Panc1 (cell line): ENCODE data around the gene C1D. TPM values are rescaled to one million over a fixed set of nuclear protein-coding genes. Genes with fewer than 3 reads are reported as not detected.

ENCODE experiments used
- ATAC-seq: fragments of 200-7000 bp; cut with Tn5 transposase; 2 replicates; pipeline ENCODE4 v1.9.1; 2020; ENCODE audit warnings: mild to moderate bottlenecking, moderate library complexity
- BruUV-seq: library from RNA; stranded (reverse); fragments of 400-500 nt; replicated peaks from 2 replicates; lab custom pipeline; 2021; lab: Mats Ljungman, UMichigan
- CTCF ChIA-PET: fragments of 300-600 bp; sonication (Branson Sonifier 250); formaldehyde crosslinking; loops from one replicate; lab custom pipeline; 2022; ENCODE audit warnings: antibody characterized with exemption; lab: Charles Lee
- POLR2A ChIA-PET: fragments of 300-600 bp; sonication (Branson Sonifier 250); formaldehyde crosslinking; loops from one replicate; lab custom pipeline; 2022; ENCODE audit warnings: antibody characterized with exemption; lab: Charles Lee
- DNase-seq: peaks from one replicate; pipeline ENCODE4 v3.0.0-alpha.2; 2010; ENCODE audit warnings: low read depth, low spot score
- H3K27ac ChIP-seq: 2 replicates; pipeline ENCODE4 v1.5.1; 2011; ENCODE audit warnings: mild to moderate bottlenecking, low read length, inconsistent platforms
- H3K27me3 ChIP-seq: fragments of 200-500 bp; sonication (Bioruptor generic); 2 replicates; pipeline ENCODE4 v1.6.0; 2014; ENCODE audit warnings: low read length, inconsistent platforms; ENCODE audit not compliant: control insufficient read depth, insufficient read depth
- H3K36me3 ChIP-seq: fragments of 200-500 bp; sonication (Bioruptor generic); 2 replicates; pipeline ENCODE4 v1.5.1; 2014; ENCODE audit warnings: inconsistent platforms, mild to moderate bottlenecking, low read length, moderate library complexity; ENCODE audit not compliant: control insufficient read depth, insufficient read depth
- H3K4me1 ChIP-seq: 2 replicates; pipeline ENCODE4 v1.5.1; 2011; ENCODE audit warnings: inconsistent platforms, mild to moderate bottlenecking, low read length, moderate library complexity; ENCODE audit not compliant: control insufficient read depth, insufficient read depth
- H3K4me3 ChIP-seq, 2 experiments: 2 replicates each; pipeline ENCODE4 v1.5.1; 2011 to 2012; ENCODE audit warnings: low read depth in 2 of 2, low read length in 2 of 2, mild to moderate bottlenecking in 2 of 2, inconsistent platforms in 1 of 2, moderate library complexity in 1 of 2
- H3K9me3 ChIP-seq: fragments of 200-500 bp; sonication (Bioruptor generic); 2 replicates; pipeline ENCODE4 v1.5.1; 2014; ENCODE audit warnings: low read depth, mild to moderate bottlenecking, inconsistent platforms, low read length, moderate library complexity; ENCODE audit not compliant: control insufficient read depth, insufficient read depth
- POLR2AphosphoS5 ChIP-seq: IDR thresholded peaks from 2 replicates; pipeline ENCODE4 v1.6.1; 2012; ENCODE audit warnings: mild to moderate bottlenecking, low read depth, low read length, moderate library complexity
- REST ChIP-seq, 2 experiments: IDR thresholded peaks; 2 replicates each; pipeline ENCODE4 v1.6.1; 2011 to 2012; ENCODE audit warnings: low read depth in 2 of 2, control low read depth in 1 of 2, low read length in 1 of 2, mild to moderate bottlenecking in 1 of 2, moderate library complexity in 1 of 2; ENCODE audit not compliant: insufficient read depth in 1 of 2
- SIN3A ChIP-seq: IDR thresholded peaks from 2 replicates; pipeline ENCODE4 v1.6.1; 2012; ENCODE audit warnings: low read depth, mild to moderate bottlenecking, low read length, moderate library complexity, borderline replicate concordance; ENCODE audit not compliant: insufficient read depth
- TCF7L2 ChIP-seq: IDR thresholded peaks from 2 replicates; pipeline ENCODE4 v1.6.1; 2011; ENCODE audit warnings: mild to moderate bottlenecking, low read depth, low read length, inconsistent platforms
- in situ Hi-C: cut with HindIII; loops from 2 replicates; pipeline ENCODE4 v1.10.0; 2016; ENCODE audit warnings: low sequenced_read_pairs, low pct_unique_long_range_greater_than_20kb
- intact Hi-C: fragments of 100-400 bp; cut with micrococcal nuclease; formaldehyde crosslinking; loops from one replicate; pipeline ENCODE4 v1.10.0; 2022; ENCODE audit not compliant: unreplicated experiment
- total RNA-seq: library from RNA; stranded (reverse); gene quantifications from one replicate; pipeline ENCODE4 v1.2.1, GENCODE V29; 2021; ENCODE audit not compliant: unreplicated experiment
- TF ChIP-seq, protein P1 (sequence below): fragments of 450-650 bp; IDR thresholded peaks from 2 replicates; pipeline ENCODE4 v1.5.1; 2017; ENCODE audit warnings: mild to moderate bottlenecking

Gene C1D
- total RNA-seq, 1 experiment from 2014 or later: 16.8 TPM

- in situ Hi-C loops (no loop called here), intact Hi-C loops (no loop called here)
- H3K9me3 ChIP-seq: no peaks in the 10 kb centered on the region
- BruUV-seq: TSS peak; percentile 15
- no peaks in the 10 kb centered on the region for H3K27me3 ChIP-seq
- peaks cover 4% of the 10 kb centered on the region; the same call in 1 of the 2 replicates for H3K36me3 ChIP-seq
- ChIA-PET CTCF (no interaction called here), POLR2A (no interaction called here)
- no peak overlapping the region for H3K27ac ChIP-seq
- peaks cover 10% of the 10 kb centered on the region for H3K4me1 ChIP-seq
- no peak for ATAC-seq
- TF ChIP-seq, protein P1, sequence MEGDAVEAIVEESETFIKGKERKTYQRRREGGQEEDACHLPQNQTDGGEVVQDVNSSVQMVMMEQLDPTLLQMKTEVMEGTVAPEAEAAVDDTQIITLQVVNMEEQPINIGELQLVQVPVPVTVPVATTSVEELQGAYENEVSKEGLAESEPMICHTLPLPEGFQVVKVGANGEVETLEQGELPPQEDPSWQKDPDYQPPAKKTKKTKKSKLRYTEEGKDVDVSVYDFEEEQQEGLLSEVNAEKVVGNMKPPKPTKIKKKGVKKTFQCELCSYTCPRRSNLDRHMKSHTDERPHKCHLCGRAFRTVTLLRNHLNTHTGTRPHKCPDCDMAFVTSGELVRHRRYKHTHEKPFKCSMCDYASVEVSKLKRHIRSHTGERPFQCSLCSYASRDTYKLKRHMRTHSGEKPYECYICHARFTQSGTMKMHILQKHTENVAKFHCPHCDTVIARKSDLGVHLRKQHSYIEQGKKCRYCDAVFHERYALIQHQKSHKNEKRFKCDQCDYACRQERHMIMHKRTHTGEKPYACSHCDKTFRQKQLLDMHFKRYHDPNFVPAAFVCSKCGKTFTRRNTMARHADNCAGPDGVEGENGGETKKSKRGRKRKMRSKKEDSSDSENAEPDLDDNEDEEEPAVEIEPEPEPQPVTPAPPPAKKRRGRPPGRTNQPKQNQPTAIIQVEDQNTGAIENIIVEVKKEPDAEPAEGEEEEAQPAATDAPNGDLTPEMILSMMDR: no peak
- TF ChIP-seq SIN3A: no peak
- TF ChIP-seq POLR2AphosphoS5: no peak
- no peak for TF ChIP-seq TCF7L2
- no peak for TF ChIP-seq REST (IDR thresholded peaks at IDR 0.05; ENCODE audit: insufficient read depth in 1 of 2, low read depth in 2 of 2, low read length in 1 of 2)
- DNase-seq: no peak
- H3K4me3 ChIP-seq: no peak overlapping the region
Measured at GRCh38 chr2:68059784-68060525, 2.8 kb downstream of the C1D start.

DNA sequence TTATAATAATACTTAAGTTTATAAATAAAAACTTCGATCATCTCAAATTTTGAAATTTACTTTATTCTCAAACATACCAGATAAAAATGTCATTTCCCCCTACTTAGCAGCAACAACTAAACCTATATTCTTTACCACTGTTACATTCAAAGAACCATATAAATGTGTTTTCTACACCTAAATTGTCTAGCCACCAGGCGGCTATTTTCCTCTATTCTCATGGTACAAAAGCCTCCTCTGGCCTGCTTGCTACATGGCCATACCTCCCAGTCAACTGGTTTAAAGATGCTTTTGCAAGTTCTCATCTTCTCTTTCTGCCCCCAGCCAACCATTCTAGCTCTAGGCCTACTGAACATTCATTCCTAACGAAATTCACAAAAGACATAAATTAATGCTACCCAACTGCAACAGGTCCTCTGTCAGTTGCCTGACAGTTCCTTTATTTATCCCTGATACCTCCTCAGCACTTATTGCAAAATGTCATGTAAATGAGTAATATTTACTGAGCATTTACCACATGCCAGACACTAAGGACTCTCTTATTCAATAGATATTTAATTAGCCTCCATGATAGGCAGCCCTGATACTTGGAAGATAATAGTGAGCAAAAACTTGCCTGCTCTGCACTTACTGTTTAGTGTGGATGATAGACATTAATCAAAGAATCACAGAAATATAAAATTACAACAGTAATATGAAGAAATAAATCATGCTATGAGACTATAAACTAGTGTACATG lies 5.0 kb downstream of the C1D start:
- TF ChIP-seq, protein P1: no peak
- TF ChIP-seq REST (IDR thresholded peaks at IDR 0.05; ENCODE audit: insufficient read depth in 1 of 2, low read depth in 2 of 2, low read length in 1 of 2) (no peak), POLR2AphosphoS5 (no peak), SIN3A (no peak), TCF7L2 (no peak)
- Histone ChIP-seq H3K27ac (no peak overlapping the region), H3K9me3 (no peaks in the 10 kb centered on the region), H3K4me3 (no peak overlapping the region), H3K4me1 (peaks cover 10% of the 10 kb centered on the region), H3K27me3 (no peaks in the 10 kb centered on the region), H3K36me3 (peaks cover 4% of the 10 kb centered on the region; the same call in 1 of the 2 replicates)
- no peak for DNase-seq
- ChIA-PET POLR2A (interaction anchor here (0.7 kb wide), 1 partner anchor 573 kb away, joined by 3 read pairs; no protein-coding TSS in a partner anchor), CTCF (no interaction called here)
- intact Hi-C loops (no loop called here), in situ Hi-C loops (no loop called here)
- ATAC-seq: no peak
- BruUV-seq: no TSS peak
